Cerebellar nuclear complex (tissue), 1 donor: ENCODE data around the gene AADACL3.
"Not testable (repeated sequence)": the region's sequence is repeated elsewhere in the genome, so short reads cannot be mapped to it uniquely, and the experiment has no call there.

Experiments used
- DNase-seq, 2 experiments: peaks; one replicate each; lab custom pipeline; 2025; lab: John Stamatoyannopoulos, UW

The AADACL3 gene

GRCh38 chr1:12714710-12715475 is 1.0 kb upstream of the AADACL3 start:
- no peak for DNase-seq

DNA sequence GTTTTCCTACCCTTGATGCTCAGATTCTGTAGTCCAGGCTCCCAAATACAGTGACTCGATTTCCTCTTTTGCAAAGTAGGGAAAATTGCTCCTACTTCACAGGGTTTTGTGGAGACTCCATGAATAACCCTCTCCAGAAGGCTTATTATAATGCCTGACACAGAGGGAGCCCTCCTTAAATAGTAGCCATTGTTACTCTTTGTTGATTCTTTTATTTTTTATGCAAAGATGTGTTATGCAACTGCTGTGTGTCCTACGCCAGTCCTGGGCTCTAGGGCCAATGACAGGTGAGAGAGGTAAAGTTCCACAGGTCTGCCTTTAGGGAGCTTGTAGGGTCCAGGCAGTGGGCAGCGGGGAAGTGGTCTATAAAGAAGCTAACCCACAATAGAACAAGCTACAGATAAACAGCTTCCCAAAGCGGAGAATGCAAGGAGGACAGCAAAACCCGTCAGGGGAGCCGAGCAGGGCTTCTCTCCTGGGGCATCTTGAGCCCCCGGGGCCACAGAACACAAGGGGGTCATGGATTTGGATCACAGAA is 1.5 kb downstream of the AADACL3 start:
- no peak for DNase-seq

DNA sequence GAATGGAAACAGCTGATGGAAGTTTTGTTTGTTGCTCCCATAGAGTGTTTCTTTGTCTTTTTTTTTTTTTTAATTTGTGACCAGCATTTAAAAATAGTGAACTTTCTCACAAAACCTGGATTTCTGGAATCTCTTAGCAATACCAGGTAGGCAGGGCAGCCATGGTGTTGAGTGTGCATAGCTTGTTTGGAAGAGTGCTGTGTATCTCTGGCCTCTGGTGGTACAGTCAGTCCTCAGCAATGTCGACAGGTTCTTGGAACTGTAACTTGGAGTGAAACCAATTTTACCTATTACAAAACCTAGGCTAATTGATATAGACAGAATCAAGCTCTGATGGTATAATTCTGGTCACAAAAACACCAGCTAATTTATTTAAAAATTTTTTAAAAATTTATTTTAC is 6.7 kb downstream of the AADACL3 start:
- DNase-seq: no peak

GRCh38 chr1:12728391-12728790 is 12.5 kb downstream of the AADACL3 start:
- DNase-seq: no peak

DNA sequence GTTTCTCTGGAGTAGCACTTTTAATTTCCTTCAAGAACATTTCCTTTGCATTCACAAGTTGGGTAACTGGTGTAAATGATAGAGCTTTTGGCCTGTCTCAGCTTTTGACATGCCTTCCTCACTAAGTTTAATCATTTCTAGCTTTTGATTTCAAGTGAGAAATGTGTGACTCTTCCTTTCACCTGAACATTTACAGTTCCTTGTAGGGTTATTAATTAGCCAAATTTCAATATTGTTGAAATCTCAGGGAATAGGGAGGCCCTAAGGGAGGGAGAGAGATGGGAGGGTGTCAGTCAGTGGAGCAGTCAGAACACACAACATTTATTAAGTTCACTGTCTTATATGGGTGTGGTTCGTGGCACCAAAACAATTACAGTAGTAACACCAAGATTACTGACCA is 14.2 kb downstream of the AADACL3 start:
- DNase-seq: no peak

GRCh38 chr1:12731084-12731483 is 15.2 kb downstream of the AADACL3 start:
- DNase-seq: not testable (repeated sequence)

GRCh38 chr1:12734651-12735050 is 18.7 kb downstream of the AADACL3 start:
- no peak for DNase-seq

GRCh38 chr1:12738934-12739333 is 23.0 kb downstream of the AADACL3 start:
- DNase-seq: no peak

- DNase-seq: no peak
Measured at GRCh38 chr1:12739613-12740012, 23.7 kb downstream of the AADACL3 start.

GRCh38 chr1:12741946-12742345 is 26.0 kb downstream of the AADACL3 start:
- no peak for DNase-seq

- no peak for DNase-seq
Measured at GRCh38 chr1:12745126-12745991, 29.4 kb downstream of the AADACL3 start.

DNA sequence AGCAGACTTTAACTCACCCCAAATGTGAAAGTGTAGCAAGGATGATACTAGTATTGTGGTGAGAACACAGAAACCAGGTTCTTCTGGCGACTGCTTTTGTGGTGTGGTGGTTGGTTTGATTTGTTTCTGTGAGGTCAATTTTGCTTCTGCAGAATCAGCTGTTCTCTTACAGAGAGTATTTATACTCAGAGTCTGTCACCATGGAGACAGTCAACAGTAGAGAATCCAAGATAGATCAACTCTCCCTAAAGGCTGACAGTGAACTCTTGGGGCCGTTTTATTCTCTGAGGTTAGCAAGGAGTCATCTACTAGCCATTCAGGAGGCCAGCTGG is 30.0 kb downstream of the AADACL3 start, which contains the start of gene CFAP107:
Gene CFAP107 (plus strand): TSS at position 209 of the 332 bp plus-strand sequence. CDS start 231 bp downstream, outside the sequence.
- DNase-seq: no peak

- DNase-seq: no peak
Measured at GRCh38 chr1:12748778-12749355, 33.0 kb downstream of the AADACL3 start.

- no peak for DNase-seq
Measured at GRCh38 chr1:12754738-12755137, 38.8 kb downstream of the AADACL3 start.

- DNase-seq: no peak
Measured at GRCh38 chr1:12756273-12756672, 40.4 kb downstream of the AADACL3 start.

DNA sequence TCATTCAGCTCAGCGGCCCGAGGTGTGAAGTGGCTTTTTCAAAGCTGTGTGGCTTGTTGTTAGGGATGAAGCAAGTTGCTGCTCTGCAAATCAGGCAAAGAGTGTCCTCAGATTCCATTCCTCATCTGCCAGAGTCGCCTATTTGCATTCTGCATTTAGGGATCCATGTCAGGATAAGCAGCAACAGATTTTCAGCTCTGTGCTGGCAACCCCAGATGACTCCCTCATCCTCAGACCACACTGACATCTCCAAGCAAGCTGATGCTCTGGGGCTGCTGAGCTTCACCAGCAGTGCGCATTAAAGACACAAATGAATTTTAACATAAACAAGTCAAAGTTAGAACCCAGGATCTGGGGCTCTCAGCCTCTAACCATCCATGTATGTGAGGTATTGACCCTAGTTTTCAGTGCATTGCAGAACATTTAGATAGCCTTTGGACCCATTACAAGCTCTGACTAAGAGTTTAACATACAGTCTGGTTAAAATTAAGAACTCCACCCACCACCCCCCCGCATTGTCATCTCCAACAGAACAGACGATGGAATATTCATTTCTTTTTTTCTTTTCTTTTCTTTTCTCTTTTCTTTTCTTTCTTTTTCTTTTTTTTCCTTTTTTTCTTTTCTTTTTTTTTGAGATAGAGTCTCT is 41.0 kb downstream of the AADACL3 start:
- no peak for DNase-seq

DNA sequence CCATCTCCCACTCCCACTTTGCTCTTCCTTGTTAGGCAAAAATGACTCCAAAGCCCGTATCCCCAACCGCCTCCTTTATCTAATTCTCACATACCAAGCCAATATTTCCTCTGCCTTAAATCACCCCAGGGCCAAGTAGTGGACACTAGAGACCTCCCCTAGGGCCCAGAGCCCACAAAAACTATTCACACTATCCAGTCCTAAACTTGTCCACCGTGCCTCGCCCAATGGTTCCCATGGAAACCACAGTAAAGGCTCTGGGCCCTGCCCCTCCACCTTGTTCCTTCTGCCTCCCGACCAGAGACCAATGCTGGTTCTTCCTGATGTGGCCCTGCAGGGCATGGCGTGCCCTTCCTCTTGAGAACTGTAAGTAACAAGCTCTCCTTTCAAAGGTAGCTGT is 41.9 kb downstream of the AADACL3 start:
- DNase-seq: no peak

DNA sequence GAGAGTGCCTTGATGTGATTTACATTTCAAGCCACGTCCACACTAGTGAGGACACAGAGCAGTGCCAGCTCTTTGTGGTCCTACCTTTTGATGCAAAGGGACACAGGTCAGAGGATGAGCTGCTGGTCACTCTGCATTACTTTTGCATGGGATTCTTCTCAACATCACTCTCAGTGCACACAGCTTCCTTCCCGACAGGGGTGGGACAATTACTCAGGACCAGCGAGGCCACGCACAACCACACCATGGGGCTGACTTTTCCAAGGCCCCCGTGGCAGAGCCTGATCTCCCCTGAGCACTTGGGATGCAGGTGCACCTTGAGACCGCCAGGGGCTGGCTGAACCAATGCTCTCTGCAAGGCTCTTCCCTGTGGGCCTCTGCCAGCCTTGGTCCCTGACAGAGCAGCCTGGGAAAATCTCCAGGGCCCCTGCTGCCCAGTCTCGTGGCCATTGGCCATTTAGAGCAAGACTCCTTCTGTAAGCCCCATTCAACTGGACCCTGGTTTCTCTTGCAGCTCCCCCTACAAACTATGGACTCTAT is 44.4 kb downstream of the AADACL3 start:
- no peak for DNase-seq

GRCh38 chr1:12761781-12762180 is 45.9 kb downstream of the AADACL3 start:
- no peak for DNase-seq

GRCh38 chr1:12762766-12763165 is 46.9 kb downstream of the AADACL3 start:
- DNase-seq: no peak

GRCh38 chr1:12763479-12763878 is 47.6 kb downstream of the AADACL3 start:
- DNase-seq: no peak

GRCh38 chr1:12764016-12764415 is 48.1 kb downstream of the AADACL3 start:
- no peak for DNase-seq
